PC-3 (cell line): ENCODE measurements around the gene C13orf42. TPM values are rescaled to one million over a fixed set of nuclear protein-coding genes. Genes with fewer than 3 reads are reported as not detected.

Experiments
- ATAC-seq: fragments of 200-7000 bp; cut with Tn5 transposase; 2 replicates; pipeline ENCODE4 v1.9.1; 2020; ENCODE audit warnings: mild to moderate bottlenecking, moderate library complexity
- BruUV-seq: library from RNA; stranded (reverse); fragments of 400-500 nt; replicated peaks from 2 replicates; lab custom pipeline; 2021; lab: Mats Ljungman, UMichigan
- CTCF ChIA-PET: fragments of 300-600 bp; sonication (Branson Sonifier 250); formaldehyde crosslinking; loops from one replicate; lab custom pipeline; 2022; ENCODE audit warnings: antibody characterized with exemption; lab: Charles Lee
- POLR2A ChIA-PET: fragments of 300-600 bp; sonication (Branson Sonifier 250); formaldehyde crosslinking; loops from one replicate; lab custom pipeline; 2022; ENCODE audit warnings: antibody characterized with exemption; ENCODE audit not compliant: unreplicated experiment; lab: Charles Lee
- DNase-seq: peaks from one replicate; pipeline ENCODE4 v3.0.0-alpha.2; 2015
- H2AFZ ChIP-seq: fragments of 300-600 bp; sonication (generic); 2 replicates; pipeline ENCODE4 v1.6.0; 2016; ENCODE audit warnings: antibody characterized with exemption, low read length
- H3F3A ChIP-seq: fragments of 300-600 bp; sonication (generic); one replicate; pipeline ENCODE4 v1.6.0; 2017; ENCODE audit warnings: antibody characterized with exemption, low read length, control low read depth, mild to moderate bottlenecking; ENCODE audit not compliant: unreplicated experiment
- H3K27ac ChIP-seq: fragments of 300-600 bp; sonication (generic); 2 replicates; pipeline ENCODE4 v1.5.1; 2016; ENCODE audit warnings: mild to moderate bottlenecking, low read length
- H3K27me3 ChIP-seq: fragments of 300-600 bp; sonication (generic); 2 replicates; pipeline ENCODE4 v1.6.1; 2016; ENCODE audit warnings: low read length, mixed read lengths
- H3K36me3 ChIP-seq: fragments of 300-600 bp; sonication (generic); 2 replicates; pipeline ENCODE4 v1.6.1; 2016; ENCODE audit warnings: low read depth, mixed run types, low read length, mixed read lengths
- H3K4me1 ChIP-seq: fragments of 300-600 bp; sonication (generic); 2 replicates; pipeline ENCODE4 v1.5.1; 2016; ENCODE audit warnings: low read length; ENCODE audit not compliant: insufficient read depth
- H3K4me2 ChIP-seq: fragments of 300-600 bp; sonication (generic); 2 replicates; pipeline ENCODE4 v1.6.0; 2016; ENCODE audit warnings: low read length
- H3K4me3 ChIP-seq: fragments of 300-600 bp; sonication (generic); 2 replicates; pipeline ENCODE4 v1.5.1; 2016; ENCODE audit warnings: mild to moderate bottlenecking, low read length, mixed read lengths
- H3K79me2 ChIP-seq: fragments of 300-600 bp; sonication (generic); 2 replicates; pipeline ENCODE4 v1.6.1; 2017; ENCODE audit warnings: low read length, mixed read lengths
- H3K9ac ChIP-seq: fragments of 300-600 bp; sonication (generic); 2 replicates; pipeline ENCODE4 v1.6.0; 2016; ENCODE audit warnings: mild to moderate bottlenecking, low read length
- H3K9me2 ChIP-seq: fragments of 300-600 bp; sonication (generic); replicated peaks from 2 replicates; pipeline ENCODE4 v1.6.1; 2016; ENCODE audit warnings: mixed run types, low read length, mixed read lengths
- H3K9me3 ChIP-seq: fragments of 300-600 bp; sonication (generic); 2 replicates; pipeline ENCODE4 v1.6.1; 2016; ENCODE audit warnings: low read length, mixed read lengths
- H4K20me1 ChIP-seq: fragments of 300-600 bp; sonication (generic); 2 replicates; pipeline ENCODE4 v1.6.1; 2016; ENCODE audit warnings: low read length, mixed read lengths
- CTCF ChIP-seq: fragments of 300-600 bp; sonication (generic); conservative IDR thresholded peaks from 2 replicates; pipeline ENCODE4 v1.5.1; 2017; ENCODE audit warnings: antibody characterized with exemption, low read depth, mild to moderate bottlenecking, low read length
- EZH2 ChIP-seq: fragments of 300-600 bp; sonication (generic); IDR thresholded peaks from one replicate; pipeline ENCODE4 v1.6.1; 2017; ENCODE audit warnings: antibody characterized with exemption, mild to moderate bottlenecking, low read length; ENCODE audit not compliant: unreplicated experiment
- EZH2phosphoT487 ChIP-seq: fragments of 300-600 bp; sonication (generic); IDR thresholded peaks from 2 replicates; pipeline ENCODE4 v1.6.1; 2018; ENCODE audit warnings: mild to moderate bottlenecking, antibody characterized with exemption, low read length, borderline replicate concordance
- intact Hi-C: fragments of 100-400 bp; cut with micrococcal nuclease; formaldehyde crosslinking; loops from 2 replicates; pipeline ENCODE4 v1.9.0; 2023
- total RNA-seq: library from RNA; depleted of rRNA; stranded (reverse); fragments of >200 nt; gene quantifications from 2 replicates; pipeline ENCODE4 v1.2.3, GENCODE V29; 2014

Gene C13orf42
- total RNA-seq, 1 experiment from 2014 or later = not detected

- no peak overlapping the region for H3K9ac ChIP-seq
- H3K4me1 ChIP-seq = no peaks in the 10 kb centered on the region
- H3K9me2 ChIP-seq = no peaks in the 10 kb centered on the region; the same call in 1 of the 2 replicates
- TF ChIP-seq EZH2 (no peak), CTCF (no peak), EZH2phosphoT487 (no peak)
- no peaks in the 10 kb centered on the region for H3K36me3 ChIP-seq
- no peak overlapping the region for H3K27ac ChIP-seq
- no peaks in the 10 kb centered on the region for H3K9me3 ChIP-seq
- H4K20me1 ChIP-seq = no peaks in the 10 kb centered on the region
- peaks cover 17% of the 10 kb centered on the region for H3K27me3 ChIP-seq
- H3K4me3 ChIP-seq = no peak overlapping the region
- CTCF ChIA-PET = interaction anchor here (0.6 kb wide), 1 partner anchor 693 kb away, joined by 7 read pairs; no protein-coding TSS in a partner anchor
- no peak overlapping the region for H2AFZ ChIP-seq
- BruUV-seq = no TSS peak
- no peak for ATAC-seq
- H3K4me2 ChIP-seq = no peak overlapping the region
- DNase-seq = no peak
- POLR2A ChIA-PET = no interaction called here
- H3F3A ChIP-seq = no peaks in the 10 kb centered on the region
- intact Hi-C loops = no loop called here
- no peaks in the 10 kb centered on the region for H3K79me2 ChIP-seq
Observed at GRCh38 chr13:51154029-51154555, 43.0 kb upstream of the C13orf42 start.

GRCh38 chr13:51153527-51153926 lies 42.5 kb upstream of the C13orf42 start:
- intact Hi-C loops = no loop called here
- Histone ChIP-seq H3K79me2 (no peaks in the 10 kb centered on the region), H3K27ac (no peak overlapping the region), H3K36me3 (no peaks in the 10 kb centered on the region), H3K4me1 (no peaks in the 10 kb centered on the region), H3K27me3 (peaks cover 17% of the 10 kb centered on the region), H3K4me3 (no peak overlapping the region), H3K4me2 (no peak overlapping the region), H3F3A (no peaks in the 10 kb centered on the region), H3K9ac (no peak overlapping the region), H3K9me2 (no peaks in the 10 kb centered on the region; the same call in 1 of the 2 replicates), H3K9me3 (no peaks in the 10 kb centered on the region), H4K20me1 (no peaks in the 10 kb centered on the region), H2AFZ (no peak overlapping the region)
- no peak for DNase-seq
- CTCF ChIA-PET = interaction anchor here (0.6 kb wide), 1 partner anchor 692 kb away, joined by 7 read pairs; no protein-coding TSS in a partner anchor
- no peak for ATAC-seq
- TF ChIP-seq CTCF = no peak
- no peak for TF ChIP-seq EZH2phosphoT487
- no peak for TF ChIP-seq EZH2
- no TSS peak for BruUV-seq
- POLR2A ChIA-PET = no interaction called here

GRCh38 chr13:51152701-51153100 lies 41.6 kb upstream of the C13orf42 start:
- H3F3A ChIP-seq = no peaks in the 10 kb centered on the region
- H3K4me3 ChIP-seq = no peak overlapping the region
- no peak overlapping the region for H3K27ac ChIP-seq
- TF ChIP-seq EZH2phosphoT487 = no peak
- TF ChIP-seq CTCF = no peak
- no peak for TF ChIP-seq EZH2
- no peak overlapping the region for H3K4me2 ChIP-seq
- no peaks in the 10 kb centered on the region for H3K36me3 ChIP-seq
- no peak overlapping the region for H3K9ac ChIP-seq
- H3K79me2 ChIP-seq = no peaks in the 10 kb centered on the region
- ATAC-seq (no peak), DNase-seq (no peak)
- no TSS peak for BruUV-seq
- ChIA-PET CTCF (no interaction called here), POLR2A (no interaction called here)
- H3K9me3 ChIP-seq = no peaks in the 10 kb centered on the region
- H3K9me2 ChIP-seq = no peaks in the 10 kb centered on the region; the same call in 1 of the 2 replicates
- no peaks in the 10 kb centered on the region for H3K4me1 ChIP-seq
- H2AFZ ChIP-seq = no peak overlapping the region
- no peaks in the 10 kb centered on the region for H4K20me1 ChIP-seq
- intact Hi-C loops = no loop called here
- H3K27me3 ChIP-seq = peaks cover 17% of the 10 kb centered on the region
